ENCODE measurements around the gene KDM3B. TPM values are rescaled to one million over a fixed set of nuclear protein-coding genes. Genes with fewer than 3 reads are reported as not detected.

The KDM3B gene
- total RNA-seq, 1 donor from 2014 or later = 60.6 TPM

GRCh38 chr5:138465261-138466124 is 113.0 kb downstream of the KDM3B start, which contains the start of gene EGR1:
Gene EGR1, plus strand, starts transcription at chr5:138465479. Its CDS starts 283 bp downstream, at chr5:138465762.
- peak within 1 kb of the TSS; percentile 98 for H3K27ac ChIP-seq

GRCh38 chr5:138466125-138466899 is 113.8 kb downstream of the KDM3B start:
- H3K27me3 ChIP-seq = no peaks in the 10 kb centered on the region
- H3K4me3 ChIP-seq = peak overlapping the region; percentile 86
- peak overlapping the region; percentile 30 for H3K27ac ChIP-seq
- DNase-seq = no peak
- H3K36me3 ChIP-seq = peaks cover 14% of the 10 kb centered on the region
- H3K4me1 ChIP-seq = peaks cover 27% of the 10 kb centered on the region
- H3K9me3 ChIP-seq = no peaks in the 10 kb centered on the region
- intact Hi-C loops (cut with DNase I) = no loop called here
- ATAC-seq = no peak
- TF ChIP-seq CTCF (IDR thresholded peaks at IDR 0.05) = no peak

More at GRCh38 chr5:138465261-138466124, 113.0 kb downstream of the KDM3B start, which contains the start of gene EGR1:
- ATAC-seq (peak; percentile 72), DNase-seq (peak; percentile 97)
- H3K4me3 ChIP-seq = peak within 1 kb of the TSS; percentile 86
- H3K27me3 ChIP-seq = no peaks in the 10 kb centered on the region
- intact Hi-C loops (cut with DNase I) = no loop called here
- H3K36me3 ChIP-seq = peaks cover 14% of the 10 kb centered on the region
- no peaks in the 10 kb centered on the region for H3K9me3 ChIP-seq
- H3K4me1 ChIP-seq = peaks cover 27% of the 10 kb centered on the region
- no peak for TF ChIP-seq CTCF (IDR thresholded peaks at IDR 0.05)

GRCh38 chr5:138466900-138467710 is 114.6 kb downstream of the KDM3B start:
- peaks cover 14% of the 10 kb centered on the region for H3K36me3 ChIP-seq
- H3K4me1 ChIP-seq = peaks cover 27% of the 10 kb centered on the region
- H3K27ac ChIP-seq = no peak overlapping the region
- TF ChIP-seq CTCF (IDR thresholded peaks at IDR 0.05) = no peak
- intact Hi-C loops (cut with DNase I) = no loop called here
- ATAC-seq = no peak
- no peaks in the 10 kb centered on the region for H3K9me3 ChIP-seq
- no peaks in the 10 kb centered on the region for H3K27me3 ChIP-seq
- H3K4me3 ChIP-seq = peak overlapping the region; percentile 86
- DNase-seq = peak; percentile 68

- Histone ChIP-seq H3K4me1 (peaks cover 27% of the 10 kb centered on the region), H3K4me3 (peak overlapping the region; percentile 86), H3K9me3 (no peaks in the 10 kb centered on the region), H3K36me3 (peaks cover 14% of the 10 kb centered on the region), H3K27ac (no peak overlapping the region), H3K27me3 (no peaks in the 10 kb centered on the region)
- DNase-seq = no peak
- intact Hi-C loops (cut with DNase I) = no loop called here
- ATAC-seq = no peak
- no peak for TF ChIP-seq CTCF (IDR thresholded peaks at IDR 0.05)
Observed at GRCh38 chr5:138467711-138468132, 115.2 kb downstream of the KDM3B start.

Measured in upper lobe of right lung (tissue), 1 donor.